Activated T-helper 17 cell treated with anti-CD3 and anti-CD28 coated beads, Interleukin-2, amount 50 U/mL, for 72 hours (primary cell): ENCODE data around the gene ANGPTL4. TPM values are rescaled to one million over a fixed set of nuclear protein-coding genes. Genes with fewer than 3 reads are reported as not detected.
"Not testable (repeated sequence)": the region's sequence is repeated elsewhere in the genome, so short reads cannot be mapped to it uniquely, and the experiment has no call there.

Experiments used
- ATAC-seq: fragments of 150-1000 bp; cut with Tn5 transposase; replicated peaks from 2 replicates; pipeline ENCODE4 v1.10.0; 2021; ENCODE audit warnings: mild to moderate bottlenecking, moderate library complexity
- H3K27ac Mint-ChIP-seq: one replicate; pipeline ENCODE4 v1.8.0; 2022; ENCODE audit warnings: mixed read lengths
- H3K27me3 Mint-ChIP-seq: one replicate; pipeline ENCODE4 v1.8.0; 2022; ENCODE audit warnings: mixed read lengths
- H3K36me3 Mint-ChIP-seq: one replicate; pipeline ENCODE4 v1.8.0; 2022; ENCODE audit warnings: low read depth, mild to moderate bottlenecking, mixed read lengths
- H3K4me1 Mint-ChIP-seq: one replicate; pipeline ENCODE4 v1.8.0; 2022; ENCODE audit warnings: mixed read lengths
- H3K4me3 Mint-ChIP-seq: one replicate; pipeline ENCODE4 v1.8.0; 2022; ENCODE audit warnings: mild to moderate bottlenecking, mixed read lengths
- H3K9me3 Mint-ChIP-seq: one replicate; pipeline ENCODE4 v1.8.0; 2022; ENCODE audit warnings: mixed read lengths
- total RNA-seq, 2 donors: library from RNA; stranded (reverse); gene quantifications; one replicate each; pipeline ENCODE4 v1.2.3, GENCODE V29; 2022

The ANGPTL4 gene
- total RNA-seq, 2 donors from 2014 or later = 4.8 to 120 TPM

GRCh38 chr19:8342316-8342683, 21.7 kb upstream of the ANGPTL4 start:
- Mint-ChIP-seq H3K27ac (no peak overlapping the region), H3K36me3 (no peaks in the 10 kb centered on the region), H3K4me3 (peak overlapping the region; percentile 80), H3K27me3 (peaks cover 4% of the 10 kb centered on the region), H3K9me3 (no peaks in the 10 kb centered on the region), H3K4me1 (peaks cover 4% of the 10 kb centered on the region)
- ATAC-seq = no peak

GRCh38 chr19:8342684-8343482, 21.1 kb upstream of the ANGPTL4 start, which contains the start of gene KANK3:
Gene KANK3, minus strand, starts transcription at chr19:8343262. Its CDS starts 5,434 bp downstream, at chr19:8337828.
- peak; percentile 100 for ATAC-seq
- peak within 1 kb of the TSS; percentile 67 for H3K27ac Mint-ChIP-seq
- no peaks in the 10 kb centered on the region for H3K9me3 Mint-ChIP-seq
- peaks cover 4% of the 10 kb centered on the region for H3K27me3 Mint-ChIP-seq
- no peaks in the 10 kb centered on the region for H3K36me3 Mint-ChIP-seq
- H3K4me1 Mint-ChIP-seq = peaks cover 4% of the 10 kb centered on the region
- peak within 1 kb of the TSS; percentile 80 for H3K4me3 Mint-ChIP-seq

- ATAC-seq = peak; percentile 4
- Mint-ChIP-seq H3K4me3 (peak overlapping the region; percentile 80), H3K4me1 (peaks cover 4% of the 10 kb centered on the region), H3K27ac (peak overlapping the region; percentile 67), H3K27me3 (no peaks in the 10 kb centered on the region), H3K36me3 (no peaks in the 10 kb centered on the region), H3K9me3 (no peaks in the 10 kb centered on the region)
These were observed 20.5 kb upstream of the ANGPTL4 start for GRCh38 chr19:8343483-8343844.

GRCh38 chr19:8349629-8350372, 14.2 kb upstream of the ANGPTL4 start:
- not testable (repeated sequence) for H3K27ac Mint-ChIP-seq, H3K4me3 Mint-ChIP-seq, H3K9me3 Mint-ChIP-seq, H3K4me1 Mint-ChIP-seq, H3K27me3 Mint-ChIP-seq, ATAC-seq, H3K36me3 Mint-ChIP-seq

- Mint-ChIP-seq H3K27me3 (peaks cover 8% of the 10 kb centered on the region), H3K9me3 (peaks cover 3% of the 10 kb centered on the region), H3K27ac (no peak overlapping the region), H3K4me1 (peaks cover 9% of the 10 kb centered on the region), H3K4me3 (no peak overlapping the region), H3K36me3 (no peaks in the 10 kb centered on the region)
- no peak for ATAC-seq
These were observed 11.7 kb upstream of the ANGPTL4 start for GRCh38 chr19:8352134-8352827.

- not testable (repeated sequence) for H3K27ac Mint-ChIP-seq
These were observed 11.1 kb upstream of the ANGPTL4 start for GRCh38 chr19:8352845-8353244.

GRCh38 chr19:8355631-8356402, 8.1 kb upstream of the ANGPTL4 start:
- Mint-ChIP-seq H3K4me3 (peak overlapping the region; percentile 52), H3K9me3 (peaks cover 3% of the 10 kb centered on the region), H3K4me1 (peaks cover 9% of the 10 kb centered on the region), H3K27me3 (peaks cover 5% of the 10 kb centered on the region), H3K27ac (no peak overlapping the region), H3K36me3 (no peaks in the 10 kb centered on the region)
- peak; percentile 95 for ATAC-seq

More at GRCh38 chr19:8352845-8353244, 11.1 kb upstream of the ANGPTL4 start:
- not testable (repeated sequence) for H3K4me1 Mint-ChIP-seq, H3K9me3 Mint-ChIP-seq, H3K27me3 Mint-ChIP-seq, H3K4me3 Mint-ChIP-seq, H3K36me3 Mint-ChIP-seq, ATAC-seq

GRCh38 chr19:8357007-8357521, 6.9 kb upstream of the ANGPTL4 start:
- H3K27me3 Mint-ChIP-seq = peaks cover 8% of the 10 kb centered on the region
- peaks cover 15% of the 10 kb centered on the region for H3K4me1 Mint-ChIP-seq
- H3K4me3 Mint-ChIP-seq = no peak overlapping the region
- no peaks in the 10 kb centered on the region for H3K36me3 Mint-ChIP-seq
- ATAC-seq = no peak
- no peak overlapping the region for H3K27ac Mint-ChIP-seq
- peaks cover 3% of the 10 kb centered on the region for H3K9me3 Mint-ChIP-seq

- ATAC-seq = no peak
- H3K4me1 Mint-ChIP-seq = peaks cover 23% of the 10 kb centered on the region
- no peak overlapping the region for H3K27ac Mint-ChIP-seq
- no peak overlapping the region for H3K4me3 Mint-ChIP-seq
- H3K27me3 Mint-ChIP-seq = peaks cover 12% of the 10 kb centered on the region
- H3K9me3 Mint-ChIP-seq = peaks cover 3% of the 10 kb centered on the region
- peaks cover 8% of the 10 kb centered on the region for H3K36me3 Mint-ChIP-seq
These were observed 5.0 kb upstream of the ANGPTL4 start for GRCh38 chr19:8358948-8359347.

- Mint-ChIP-seq H3K4me1 (peaks cover 23% of the 10 kb centered on the region), H3K4me3 (no peak overlapping the region), H3K36me3 (peaks cover 12% of the 10 kb centered on the region), H3K27me3 (peaks cover 11% of the 10 kb centered on the region), H3K9me3 (peaks cover 3% of the 10 kb centered on the region), H3K27ac (no peak overlapping the region)
- no peak for ATAC-seq
These were observed 3.8 kb upstream of the ANGPTL4 start for GRCh38 chr19:8360196-8360595.

GRCh38 chr19:8361921-8362793, 1.8 kb upstream of the ANGPTL4 start:
- ATAC-seq = peak; percentile 86
- peak overlapping the region; percentile 72 for H3K27ac Mint-ChIP-seq
- H3K36me3 Mint-ChIP-seq = peaks cover 29% of the 10 kb centered on the region
- no peaks in the 10 kb centered on the region for H3K9me3 Mint-ChIP-seq
- peaks cover 15% of the 10 kb centered on the region for H3K27me3 Mint-ChIP-seq
- H3K4me1 Mint-ChIP-seq = peaks cover 14% of the 10 kb centered on the region
- peak overlapping the region; percentile 96 for H3K4me3 Mint-ChIP-seq

- no peaks in the 10 kb centered on the region for H3K9me3 Mint-ChIP-seq
- no peak for ATAC-seq
- peaks cover 19% of the 10 kb centered on the region for H3K27me3 Mint-ChIP-seq
- H3K4me1 Mint-ChIP-seq = peaks cover 20% of the 10 kb centered on the region
- peaks cover 65% of the 10 kb centered on the region for H3K36me3 Mint-ChIP-seq
- no peak overlapping the region for H3K27ac Mint-ChIP-seq
- H3K4me3 Mint-ChIP-seq = peak overlapping the region; percentile 96
These were observed 2.2 kb downstream of the ANGPTL4 start for GRCh38 chr19:8366121-8366581.

GRCh38 chr19:8366961-8367326, 3.0 kb downstream of the ANGPTL4 start:
- Mint-ChIP-seq H3K27ac (no peak overlapping the region), H3K27me3 (peaks cover 14% of the 10 kb centered on the region), H3K4me1 (peaks cover 15% of the 10 kb centered on the region), H3K4me3 (peak overlapping the region; percentile 96), H3K9me3 (no peaks in the 10 kb centered on the region), H3K36me3 (peaks cover 73% of the 10 kb centered on the region)
- ATAC-seq = no peak
